ENCODE results near the gene ZNF549. TPM values are rescaled to one million over a fixed set of nuclear protein-coding genes. Genes with fewer than 3 reads are reported as not detected.

ZNF549 gene
- total and polyA plus RNA-seq, 10 donors, result 2.6 to 13.0 (median 9.1) TPM

DNA sequence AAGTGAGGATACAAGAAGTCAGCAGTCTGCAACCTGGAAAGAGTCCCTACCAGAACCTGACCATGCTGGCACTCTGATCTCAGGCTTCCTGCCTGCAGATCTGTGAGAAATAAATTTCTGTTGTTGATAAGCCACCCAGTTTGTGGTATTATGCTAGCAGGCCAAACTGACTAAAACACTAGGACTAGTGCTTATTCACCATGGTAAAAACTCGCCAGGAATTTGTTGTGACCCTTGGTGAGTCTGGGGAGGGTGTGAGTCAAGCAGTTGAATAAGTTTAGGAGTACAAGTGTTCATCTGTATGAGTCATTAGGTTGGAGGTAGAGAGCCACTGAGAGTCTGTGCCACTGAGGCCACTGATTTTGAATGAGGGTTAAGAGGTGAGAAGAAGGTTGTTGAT, 60.4 kb downstream of the ZNF549 start:
- intact Hi-C loops (cut with DNase I; ENCODE audit: low total_unique reads), result no loop called here
- Histone ChIP-seq H3K36me3 (peaks cover 27 to 80% (median 63%) of the 10 kb centered on the region in 6 donors), H3K9me3 (peaks cover 37 to 92% (median 87%) of the 10 kb centered on the region in 8 donors), H3K4me3 (no peak overlapping the region), H3K27ac (no peak overlapping the region), H3K27me3 (replicated peaks in 1 of 7) (no peaks in the 10 kb centered on the region), H3K4me1 (peaks cover 6 to 26% (median 16%) of the 10 kb centered on the region in 6 donors)
- TF ChIP-seq, protein P1, sequence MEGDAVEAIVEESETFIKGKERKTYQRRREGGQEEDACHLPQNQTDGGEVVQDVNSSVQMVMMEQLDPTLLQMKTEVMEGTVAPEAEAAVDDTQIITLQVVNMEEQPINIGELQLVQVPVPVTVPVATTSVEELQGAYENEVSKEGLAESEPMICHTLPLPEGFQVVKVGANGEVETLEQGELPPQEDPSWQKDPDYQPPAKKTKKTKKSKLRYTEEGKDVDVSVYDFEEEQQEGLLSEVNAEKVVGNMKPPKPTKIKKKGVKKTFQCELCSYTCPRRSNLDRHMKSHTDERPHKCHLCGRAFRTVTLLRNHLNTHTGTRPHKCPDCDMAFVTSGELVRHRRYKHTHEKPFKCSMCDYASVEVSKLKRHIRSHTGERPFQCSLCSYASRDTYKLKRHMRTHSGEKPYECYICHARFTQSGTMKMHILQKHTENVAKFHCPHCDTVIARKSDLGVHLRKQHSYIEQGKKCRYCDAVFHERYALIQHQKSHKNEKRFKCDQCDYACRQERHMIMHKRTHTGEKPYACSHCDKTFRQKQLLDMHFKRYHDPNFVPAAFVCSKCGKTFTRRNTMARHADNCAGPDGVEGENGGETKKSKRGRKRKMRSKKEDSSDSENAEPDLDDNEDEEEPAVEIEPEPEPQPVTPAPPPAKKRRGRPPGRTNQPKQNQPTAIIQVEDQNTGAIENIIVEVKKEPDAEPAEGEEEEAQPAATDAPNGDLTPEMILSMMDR (IDR thresholded peaks at IDR 0.05 in 8 of 11, conservative IDR thresholded peaks at IDR 0.05 in 3 of 11), result no peak
- no peak for TF ChIP-seq POLR2AphosphoS5 (IDR thresholded peaks at IDR 0.05)
- no peak for TF ChIP-seq POLR2A (IDR thresholded peaks at IDR 0.05)
- DNase-seq, result no peak
- whole genome bisulfite sequencing, 5 donors, result 81 to 95% (median 90%) methylated on average over 1 of the region's 1 CpG

DNA sequence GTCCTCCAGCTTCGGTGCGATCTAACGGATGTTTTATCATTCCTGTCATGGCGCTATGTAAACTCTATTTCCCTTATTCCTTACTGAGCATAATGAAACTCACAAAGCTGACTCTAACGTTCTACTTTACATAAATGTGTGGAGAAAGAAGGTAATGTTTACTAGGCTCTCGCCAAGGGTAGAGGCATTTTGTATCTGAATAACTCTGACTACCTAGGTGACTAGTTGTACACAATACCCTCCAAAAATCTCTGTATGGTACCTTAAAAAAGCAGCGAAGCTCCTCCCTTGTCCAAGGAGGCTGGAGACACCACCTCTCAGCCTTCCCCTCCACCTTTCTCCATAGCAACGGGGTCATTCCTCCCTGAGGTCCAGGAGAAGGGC, 72.2 kb downstream of the ZNF549 start:
- intact Hi-C loops (cut with DNase I; ENCODE audit: low total_unique reads), result no loop called here
- TF ChIP-seq, protein P1 (IDR thresholded peaks at IDR 0.05 in 8 of 11, conservative IDR thresholded peaks at IDR 0.05 in 3 of 11), result no peak
- TF ChIP-seq POLR2AphosphoS5 (IDR thresholded peaks at IDR 0.05), result no peak
- TF ChIP-seq POLR2A (IDR thresholded peaks at IDR 0.05), result no peak
- Histone ChIP-seq H3K27ac (peak overlapping the region in 5 of 8 donors; percentile 34 to 70 (median 58)), H3K27me3 (replicated peaks in 1 of 7) (no peaks in the 10 kb centered on the region), H3K4me1 (peaks cover 5 to 20% (median 14%) of the 10 kb centered on the region in 6 donors), H3K4me3 (peak overlapping the region; percentile 76 to 97 (median 86)), H3K9me3 (peaks cover 0 to 66% (median 46%) of the 10 kb centered on the region in 8 donors), H3K36me3 (peaks cover 0 to 34% (median 9%) of the 10 kb centered on the region in 6 donors)
- WGBS, 5 donors, result 56 to 67% (median 60%) methylated on average over 7 to 8 of the region's 8 CpGs
- DNase-seq, result no peak

DNA sequence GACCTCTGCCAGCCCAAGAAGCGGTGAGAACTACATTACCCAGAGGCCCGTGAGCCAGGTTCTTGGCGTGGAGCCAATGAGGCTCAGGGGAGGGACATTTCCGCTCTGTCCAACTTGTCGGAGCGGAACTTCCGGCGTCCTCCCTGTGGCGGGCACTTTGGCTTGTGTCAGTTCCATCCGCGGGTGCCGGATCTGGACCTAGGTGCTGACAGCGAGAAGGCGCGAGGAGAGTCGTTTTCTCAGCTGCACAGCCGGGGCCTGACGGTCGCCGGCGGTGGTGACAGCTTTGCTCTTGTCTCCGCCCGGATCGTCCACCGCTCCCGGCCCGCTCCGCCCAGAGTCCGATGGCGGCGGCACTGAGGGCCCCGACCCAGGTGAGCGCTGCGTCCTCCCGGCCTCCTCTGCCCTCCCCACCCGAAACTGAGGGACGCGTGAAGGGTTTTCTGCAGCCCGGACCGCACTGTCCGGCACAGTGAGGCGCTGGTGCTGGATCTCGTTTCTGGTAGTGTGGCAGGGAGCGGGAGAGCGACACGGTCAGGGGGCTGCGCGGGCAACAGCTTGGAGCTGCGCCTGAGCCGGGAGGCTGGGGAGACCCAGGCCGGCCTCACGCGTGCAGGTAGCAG, 72.7 kb downstream of the ZNF549 start, which contains the start of gene ZNF530:
Gene ZNF530 (plus strand): TSS at position 125 of the 623 bp plus-strand sequence. CDS start 4,461 bp downstream, outside the sequence.
- Histone ChIP-seq H3K27me3 (replicated peaks in 1 of 7) (no peaks in the 10 kb centered on the region), H3K4me1 (peaks cover 5 to 20% (median 14%) of the 10 kb centered on the region in 6 donors), H3K9me3 (peaks cover 0 to 66% (median 46%) of the 10 kb centered on the region in 8 donors), H3K36me3 (peaks cover 0 to 39% (median 14%) of the 10 kb centered on the region in 6 donors), H3K27ac (peak within 1 kb of the TSS in 5 of 8 donors; percentile 34 to 70 (median 58)), H3K4me3 (peak within 1 kb of the TSS; percentile 76 to 97 (median 86))
- WGBS, 5 donors, result 1 to 5% (median 1%) methylated on average over 14 to 53 of the region's 53 CpGs
- DNase-seq, result peak; percentile 96
- TF ChIP-seq POLR2AphosphoS5 (IDR thresholded peaks at IDR 0.05) (peak; percentile 89 to 98 (median 89)), POLR2A (IDR thresholded peaks at IDR 0.05) (no peak)
- TF ChIP-seq, protein P1 (IDR thresholded peaks at IDR 0.05 in 8 of 11, conservative IDR thresholded peaks at IDR 0.05 in 3 of 11), result peak in 4 of 11 experiments; percentile 5 to 16 (median 8)
- intact Hi-C loops (cut with DNase I; ENCODE audit: low total_unique reads), result no loop called here

DNA sequence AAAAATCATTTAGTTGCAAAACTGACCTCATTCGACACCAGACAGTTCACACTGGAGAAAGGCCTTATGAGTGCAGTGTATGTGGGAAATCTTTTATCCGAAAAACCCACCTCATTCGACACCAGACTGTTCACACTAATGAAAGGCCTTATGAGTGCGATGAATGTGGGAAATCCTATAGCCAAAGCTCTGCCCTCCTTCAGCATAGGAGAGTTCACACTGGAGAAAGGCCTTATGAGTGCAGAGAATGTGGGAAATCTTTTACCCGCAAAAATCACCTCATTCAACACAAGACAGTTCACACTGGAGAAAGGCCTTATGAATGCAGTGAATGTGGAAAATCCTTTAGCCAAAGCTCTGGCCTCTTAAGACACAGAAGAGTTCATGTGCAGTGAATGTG, 79.8 kb downstream of the ZNF549 start:
- H3K27ac ChIP-seq, result no peak overlapping the region
- no peak for TF ChIP-seq POLR2A (IDR thresholded peaks at IDR 0.05)
- TF ChIP-seq, protein P1 (IDR thresholded peaks at IDR 0.05 in 8 of 11, conservative IDR thresholded peaks at IDR 0.05 in 3 of 11), result no peak
- peaks cover 0 to 99% (median 89%) of the 10 kb centered on the region in 8 donors for H3K9me3 ChIP-seq
- H3K36me3 ChIP-seq, result peaks cover 0 to 68% (median 39%) of the 10 kb centered on the region in 6 donors
- H3K4me1 ChIP-seq, result no peaks in the 10 kb centered on the region
- H3K27me3 ChIP-seq (replicated peaks in 1 of 7), result no peaks in the 10 kb centered on the region
- 96 to 98% (median 97%) methylated on average over 5 of the region's 5 CpGs for WGBS, 5 donors
- no peak for DNase-seq
- intact Hi-C loops (cut with DNase I; ENCODE audit: low total_unique reads), result no loop called here
- no peak overlapping the region for H3K4me3 ChIP-seq

Data from spleen (tissue), 11 donors.